ENCODE results near the gene ADORA1.

Gene ADORA1

GRCh38 chr1:203142684-203143408 lies 15.3 kb downstream of the ADORA1 start:
- DNase-seq (ENCODE audit: low read depth): no peak

GRCh38 chr1:203143641-203144040 lies 16.1 kb downstream of the ADORA1 start:
- DNase-seq (ENCODE audit: low read depth): no peak

- no peak for DNase-seq (ENCODE audit: low read depth)
Observed at GRCh38 chr1:203144661-203145060, 17.1 kb downstream of the ADORA1 start.

GRCh38 chr1:203145321-203146041 lies 18.0 kb downstream of the ADORA1 start:
- no peak for DNase-seq (ENCODE audit: low read depth)

- no peak for DNase-seq (ENCODE audit: low read depth)
Observed at GRCh38 chr1:203146042-203146369, 18.5 kb downstream of the ADORA1 start.

GRCh38 chr1:203146537-203146936 lies 19.0 kb downstream of the ADORA1 start:
- DNase-seq (ENCODE audit: low read depth): no peak

GRCh38 chr1:203147376-203147775 lies 19.9 kb downstream of the ADORA1 start:
- DNase-seq (ENCODE audit: low read depth): no peak

- DNase-seq (ENCODE audit: low read depth): no peak
Observed at GRCh38 chr1:203148127-203148526, 20.6 kb downstream of the ADORA1 start.

- no peak for DNase-seq (ENCODE audit: low read depth)
Observed at GRCh38 chr1:203148579-203148978, 21.1 kb downstream of the ADORA1 start.

GRCh38 chr1:203149188-203149840 lies 21.8 kb downstream of the ADORA1 start:
- no peak for DNase-seq (ENCODE audit: low read depth)

- DNase-seq (ENCODE audit: low read depth): no peak
Observed at GRCh38 chr1:203150511-203151297, 23.2 kb downstream of the ADORA1 start.

GRCh38 chr1:203151362-203152157 lies 24.0 kb downstream of the ADORA1 start:
- no peak for DNase-seq (ENCODE audit: low read depth)

GRCh38 chr1:203152158-203153034 lies 24.9 kb downstream of the ADORA1 start:
- no peak for DNase-seq (ENCODE audit: low read depth)

- no peak for DNase-seq (ENCODE audit: low read depth)
Observed at GRCh38 chr1:203153051-203153988, 25.8 kb downstream of the ADORA1 start.

- DNase-seq (ENCODE audit: low read depth): no peak
Observed at GRCh38 chr1:203153989-203154821, 26.7 kb downstream of the ADORA1 start.

- DNase-seq (ENCODE audit: low read depth): no peak
Observed at GRCh38 chr1:203156280-203156679, 28.8 kb downstream of the ADORA1 start.

- no peak for DNase-seq (ENCODE audit: low read depth)
Observed at GRCh38 chr1:203158423-203158822, 30.9 kb downstream of the ADORA1 start.

- DNase-seq (ENCODE audit: low read depth): no peak
Observed at GRCh38 chr1:203158960-203159665, 31.6 kb downstream of the ADORA1 start.
